CD4-positive, alpha-beta T cell treated with Interleukin-6 at 100 ng/mL for 8 hours (primary cell): ENCODE data around the gene DSTYK.

Experiments
- DNase-seq: peaks from one replicate; pipeline ENCODE4 v3.0.0-alpha.2; 2020; ENCODE audit warnings: mixed read lengths, low spot score

The DSTYK gene

GRCh38 chr1:205211169-205211838 lies at the start of gene DSTYK:
Gene DSTYK (minus strand): TSS chr1:205211702. CDS start chr1:205211535, 167 bp downstream.
- DNase-seq: peak; percentile 89

- no peak for DNase-seq
These were observed 48.5 kb upstream of the DSTYK start for GRCh38 chr1:205259998-205260397.

- DNase-seq: no peak
These were observed 47.9 kb upstream of the DSTYK start for GRCh38 chr1:205259324-205259832.

GRCh38 chr1:205258719-205259118 lies 47.2 kb upstream of the DSTYK start:
- no peak for DNase-seq

- no peak for DNase-seq
These were observed 46.8 kb upstream of the DSTYK start for GRCh38 chr1:205258261-205258691.

GRCh38 chr1:205257735-205258134 lies 46.2 kb upstream of the DSTYK start:
- no peak for DNase-seq

GRCh38 chr1:205256951-205257625 lies 45.6 kb upstream of the DSTYK start:
- DNase-seq: no peak

GRCh38 chr1:205255941-205256780 lies 44.7 kb upstream of the DSTYK start:
- DNase-seq: peak; percentile 76

- no peak for DNase-seq
These were observed 40.1 kb upstream of the DSTYK start for GRCh38 chr1:205251576-205251975.

GRCh38 chr1:205250699-205251098 lies 39.2 kb upstream of the DSTYK start:
- no peak for DNase-seq

GRCh38 chr1:205249651-205250050 lies 38.1 kb upstream of the DSTYK start:
- no peak for DNase-seq

- no peak for DNase-seq
These were observed 37.5 kb upstream of the DSTYK start for GRCh38 chr1:205248793-205249601.

GRCh38 chr1:205247130-205247921 lies 35.8 kb upstream of the DSTYK start:
- no peak for DNase-seq

- no peak for DNase-seq
These were observed 35.0 kb upstream of the DSTYK start for GRCh38 chr1:205246351-205247119.

GRCh38 chr1:205245096-205245495 lies 33.6 kb upstream of the DSTYK start:
- DNase-seq: no peak

- no peak for DNase-seq
These were observed 32.9 kb upstream of the DSTYK start for GRCh38 chr1:205244384-205244783.

- no peak for DNase-seq
These were observed 32.1 kb upstream of the DSTYK start for GRCh38 chr1:205243350-205244191.

GRCh38 chr1:205241366-205242030 lies 30.0 kb upstream of the DSTYK start:
- no peak for DNase-seq

- no peak for DNase-seq
These were observed 29.1 kb upstream of the DSTYK start for GRCh38 chr1:205240569-205240968.
